NCI-H526 (cell line): ENCODE data around the gene SLC16A3.
"Not testable (repeated sequence)": the region's sequence is repeated elsewhere in the genome, so short reads cannot be mapped to it uniquely, and the experiment has no call there.

ENCODE experiments used
- DNase-seq, 2 experiments: peaks; one replicate each; lab custom pipeline; 2025; lab: John Stamatoyannopoulos, UW

Gene SLC16A3

DNA sequence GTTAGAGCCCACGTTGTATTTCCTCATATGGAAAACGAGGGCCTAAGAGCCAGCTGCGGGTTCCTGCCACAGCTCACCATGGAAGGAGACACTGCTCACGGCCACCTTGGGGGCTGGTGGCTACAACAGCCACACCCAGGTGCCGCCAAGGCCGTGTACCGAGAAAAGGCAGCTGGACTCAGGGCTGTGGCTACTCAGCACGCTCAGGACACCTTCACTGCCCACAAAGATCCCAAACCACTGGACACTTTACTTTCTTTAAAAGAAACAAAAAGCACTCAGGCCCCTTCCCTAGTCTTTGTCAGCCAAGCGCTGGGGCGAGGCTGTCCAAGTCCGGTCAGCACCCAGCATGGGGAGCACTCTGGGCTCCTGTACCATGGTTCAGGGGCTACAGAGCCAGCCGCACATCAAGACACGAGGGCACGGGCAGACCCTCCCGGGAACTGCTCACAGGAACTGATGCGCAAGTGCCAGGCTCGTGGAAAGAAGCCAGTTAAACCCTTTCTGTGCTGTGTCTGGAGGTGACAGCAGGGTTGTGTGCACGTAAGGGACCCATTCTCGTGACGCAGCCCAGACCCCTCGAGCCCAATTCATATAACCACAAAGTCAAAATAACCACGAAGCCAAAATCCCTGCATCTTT lies 18.5 kb downstream of the SLC16A3 start:
- no peak for DNase-seq

GRCh38 chr17:82247856-82248671 lies 19.2 kb downstream of the SLC16A3 start:
- DNase-seq = no peak

DNA sequence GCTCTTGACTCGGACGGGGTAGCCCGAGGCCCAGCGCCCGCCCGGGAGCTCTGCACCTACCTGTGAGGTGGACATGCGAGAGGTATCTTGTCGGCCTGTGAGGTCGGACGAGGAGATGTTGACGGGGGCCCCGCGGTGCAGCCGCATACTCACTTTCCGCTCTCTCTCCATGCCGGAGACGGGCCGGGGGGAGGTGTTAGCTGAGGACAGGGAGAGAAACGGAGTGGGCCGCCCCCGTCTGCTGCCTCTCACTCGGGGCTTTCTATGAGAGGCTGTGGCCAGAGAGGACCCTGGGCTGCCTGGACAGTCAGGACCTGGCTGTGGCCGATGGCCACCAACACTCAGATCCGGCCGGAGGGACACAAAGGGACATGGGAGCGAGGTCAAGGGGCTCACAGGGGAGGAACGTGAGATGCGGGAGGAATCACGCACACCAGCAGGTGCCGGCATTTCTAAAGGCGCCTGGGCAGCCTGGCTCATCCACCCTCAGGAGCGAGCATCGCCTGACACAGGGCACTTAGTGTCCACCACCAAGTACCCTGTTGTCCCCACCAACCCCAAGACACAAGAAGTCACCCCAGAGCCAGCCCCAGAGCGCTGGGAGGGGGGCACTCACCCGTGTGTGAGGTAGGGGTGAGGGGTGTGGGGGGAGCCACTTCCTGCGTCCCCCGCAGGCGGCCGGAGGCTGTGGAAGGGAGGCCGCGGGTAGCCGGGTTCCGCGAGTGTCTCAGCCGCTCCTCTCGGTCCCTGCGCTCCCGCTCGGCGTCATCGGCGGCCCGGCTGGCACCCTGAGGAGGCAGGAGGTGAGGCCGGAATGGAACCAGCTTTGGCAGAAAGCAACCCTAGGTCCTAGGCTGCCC lies 20.2 kb downstream of the SLC16A3 start:
- DNase-seq = no peak

- no peak for DNase-seq
These were observed 21.2 kb downstream of the SLC16A3 start for GRCh38 chr17:82249896-82250581.

GRCh38 chr17:82250868-82251500 lies 22.1 kb downstream of the SLC16A3 start:
- DNase-seq = no peak

DNA sequence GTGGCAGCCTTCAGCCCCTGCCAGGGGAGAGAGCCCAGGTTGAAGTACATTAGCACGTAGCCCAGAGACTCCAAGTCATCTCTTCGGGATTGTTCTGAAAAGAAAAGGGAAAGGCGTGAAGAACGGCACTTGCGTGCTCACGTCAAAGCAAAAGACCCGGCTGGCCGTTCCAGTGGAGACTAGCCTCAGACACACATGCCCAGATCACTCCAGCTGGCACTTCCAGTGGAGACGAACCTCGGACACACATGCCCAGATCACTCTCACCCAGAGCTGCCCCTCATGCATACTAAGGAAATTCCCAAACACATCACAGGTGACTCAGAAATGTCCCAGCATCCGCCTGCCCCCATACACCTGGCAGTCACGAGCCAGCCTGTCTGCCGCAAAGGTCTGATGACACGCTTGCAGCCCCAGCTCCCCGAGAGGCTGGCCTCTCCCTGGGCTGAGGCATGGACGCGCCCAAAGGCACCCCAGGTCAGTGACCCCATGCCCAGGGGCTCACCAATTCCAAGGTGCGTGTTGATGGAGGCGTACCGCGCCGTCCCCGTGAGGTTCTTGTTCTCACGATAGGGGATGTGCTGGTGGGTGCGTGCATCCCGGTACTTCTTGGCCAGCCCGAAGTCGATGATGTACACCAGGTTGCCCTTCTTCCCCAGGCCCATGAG lies 23.8 kb downstream of the SLC16A3 start:
- no peak for DNase-seq

- no peak for DNase-seq
These were observed 24.3 kb downstream of the SLC16A3 start for GRCh38 chr17:82253179-82253544.

GRCh38 chr17:82254096-82254495 lies 25.3 kb downstream of the SLC16A3 start:
- not testable (repeated sequence) for DNase-seq

DNA sequence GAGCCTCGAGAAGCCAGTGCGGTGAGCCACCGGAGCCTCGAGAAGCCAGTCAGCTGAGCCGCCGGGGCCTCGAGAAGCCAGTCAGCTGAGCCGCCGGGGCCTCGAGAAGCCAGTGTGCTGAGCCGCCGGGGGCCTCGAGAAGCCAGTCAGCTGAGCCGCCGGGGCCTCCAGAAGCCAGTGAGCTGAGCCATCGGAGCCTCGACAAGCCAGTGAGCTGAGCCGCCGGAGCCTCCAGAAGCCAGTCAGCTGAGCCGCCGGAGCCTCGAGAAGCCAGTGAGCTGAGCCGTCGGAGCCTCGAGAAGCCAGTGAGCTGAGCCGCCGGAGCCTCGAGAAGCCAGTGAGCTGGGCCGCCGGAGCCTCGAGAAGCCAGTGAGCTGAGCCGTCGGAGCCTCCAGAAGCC lies 25.9 kb downstream of the SLC16A3 start:
- not testable (repeated sequence) for DNase-seq

GRCh38 chr17:82255402-82255972 lies 26.6 kb downstream of the SLC16A3 start:
- DNase-seq = no peak

DNA sequence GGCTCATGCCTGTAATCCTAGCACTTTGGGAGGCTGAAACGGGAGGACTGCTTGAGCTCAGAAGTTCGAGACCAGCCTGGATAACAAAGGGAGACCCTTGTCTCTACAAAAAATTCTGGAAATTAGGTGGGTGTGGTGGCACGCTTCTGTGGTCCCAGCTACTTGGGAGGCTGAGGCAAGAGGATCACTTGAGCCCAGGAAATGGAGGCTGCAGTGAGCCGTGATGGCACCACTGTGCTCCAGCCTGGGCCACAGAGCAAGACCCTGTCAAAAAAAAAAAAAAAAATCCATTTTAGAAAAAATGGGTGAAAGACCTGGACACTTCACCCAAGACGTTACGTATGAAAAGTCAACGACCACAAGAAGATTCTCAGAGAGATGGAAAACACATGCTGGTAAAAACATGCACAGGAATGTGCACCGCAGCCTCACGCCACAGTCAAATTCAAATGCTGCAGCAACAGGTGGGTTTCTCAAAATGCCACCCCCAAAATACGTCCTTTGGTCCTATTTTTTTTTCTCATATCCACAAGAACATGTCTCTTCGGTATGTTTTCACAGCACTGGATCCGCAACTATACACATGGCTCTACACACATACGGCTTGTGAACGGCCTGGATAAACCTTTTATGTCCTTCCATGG lies 27.5 kb downstream of the SLC16A3 start:
- DNase-seq = no peak

DNA sequence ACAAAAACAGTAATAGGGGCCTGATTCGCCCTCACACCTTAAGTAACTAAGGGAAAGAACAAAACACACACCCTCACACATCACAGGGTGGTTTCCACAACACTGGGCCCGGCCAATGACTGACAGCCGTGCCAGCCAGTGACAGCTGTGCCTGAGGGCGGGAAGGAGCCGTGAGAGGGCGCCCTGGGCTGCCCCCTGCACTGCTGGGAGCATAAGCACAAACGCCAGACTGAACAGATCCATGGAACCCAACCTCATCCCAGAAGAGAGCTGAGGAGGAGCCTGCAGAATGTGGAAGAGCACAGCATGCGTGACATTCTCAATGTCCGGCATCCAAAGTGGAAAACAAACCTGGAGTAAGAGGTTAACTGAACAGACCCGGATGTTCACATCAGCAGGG lies 28.6 kb downstream of the SLC16A3 start:
- DNase-seq = peak in 1 of 2 experiments; percentile 48

DNA sequence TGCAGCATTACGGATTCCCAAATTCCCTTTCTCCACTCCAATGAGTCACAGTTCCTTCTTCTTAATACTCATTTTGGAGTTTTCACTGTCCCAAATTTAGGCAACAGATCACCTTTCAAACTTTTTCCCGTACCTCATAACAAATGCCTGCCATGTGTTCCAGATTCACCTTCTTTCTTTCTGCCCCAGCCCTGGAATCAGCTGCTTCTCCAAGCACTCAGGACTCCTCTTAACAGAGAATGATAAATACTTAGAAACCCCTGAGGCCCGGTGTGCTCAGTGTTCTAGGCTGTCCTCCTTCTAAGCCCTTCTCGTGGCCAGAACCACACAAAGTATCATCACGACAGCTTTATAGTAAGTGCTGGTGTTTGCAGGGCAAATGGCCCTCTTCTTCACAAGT lies 29.7 kb downstream of the SLC16A3 start:
- DNase-seq = no peak

GRCh38 chr17:82259972-82260961 lies 31.4 kb downstream of the SLC16A3 start:
- not testable (repeated sequence) for DNase-seq

GRCh38 chr17:82262344-82262743 lies 33.5 kb downstream of the SLC16A3 start:
- DNase-seq = no peak

GRCh38 chr17:82263641-82264040 lies 34.8 kb downstream of the SLC16A3 start:
- DNase-seq = no peak

GRCh38 chr17:82266142-82266541 lies 37.3 kb downstream of the SLC16A3 start:
- no peak for DNase-seq

DNA sequence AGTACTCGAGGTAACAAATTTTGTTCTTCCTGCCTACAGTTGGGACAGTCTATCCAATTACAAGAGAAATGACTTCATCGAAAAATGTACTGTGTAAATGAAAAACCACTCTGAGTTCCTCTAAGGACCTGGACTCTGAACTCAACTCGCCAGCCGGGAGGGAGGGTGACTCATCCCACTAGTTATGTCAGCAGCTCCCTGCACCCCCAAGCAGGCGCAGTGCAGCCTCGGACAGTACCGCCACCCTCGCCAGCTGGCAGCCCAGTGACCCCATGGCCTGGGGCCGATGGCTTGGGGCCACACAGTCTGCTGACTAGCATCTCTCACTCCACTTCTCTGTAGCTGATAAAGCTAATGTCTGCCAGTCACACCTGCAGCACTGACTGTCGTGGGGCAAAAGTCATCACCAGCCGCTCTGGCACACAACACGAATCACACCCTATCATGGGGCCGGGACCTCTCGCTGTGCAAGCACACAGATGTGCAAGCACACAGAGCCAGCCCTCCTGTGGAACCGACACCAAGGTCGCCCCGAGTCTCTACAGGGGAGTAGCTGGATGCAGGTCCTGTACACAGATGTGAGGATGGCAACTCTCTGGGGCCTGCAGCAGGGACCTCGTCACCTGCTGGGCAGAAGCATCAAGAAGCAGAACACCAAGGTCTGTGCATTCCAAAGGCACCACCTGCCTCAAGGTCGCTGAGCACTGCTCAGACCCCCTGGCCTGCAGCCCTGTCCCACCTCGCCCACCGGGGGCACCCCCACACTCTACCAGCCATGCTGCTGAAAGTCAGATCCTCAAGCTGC lies 38.9 kb downstream of the SLC16A3 start:
- DNase-seq = no peak
